Natural killer cell treated with Interleukin-12 subunit alpha and Interleukin-12 subunit beta and Interleukin-15 and Interleukin-18, amount 100 ng/mL, for 72 hours (primary cell): Measurements from ENCODE around the gene KRTAP6-2. TPM values are rescaled to one million over a fixed set of nuclear protein-coding genes. Genes with fewer than 3 reads are reported as not detected.

ENCODE experiments used
- ATAC-seq, 2 donors: fragments of 150-1000 bp; cut with Tn5 transposase in 1 of 2; sonication (Bioruptor Pico), chemical (Tn5 transposase) in 1 of 2; 2 replicates each; pipeline ENCODE4 v1.10.0; 2021
- DNase-seq: peaks from one replicate; pipeline ENCODE4 v3.0.0; 2022; ENCODE audit warnings: low spot score
- H3K27ac Mint-ChIP-seq, 2 donors: 1 replicate in 1 of 2; 2 replicates in 1 of 2; pipeline ENCODE4 v1.8.0; 2022; ENCODE audit warnings: mixed read lengths in 2 of 2, mild to moderate bottlenecking in 1 of 2, moderate library complexity in 1 of 2
- H3K27me3 Mint-ChIP-seq, 2 donors: 1 replicate in 1 of 2; 2 replicates in 1 of 2; pipeline ENCODE4 v1.8.0; 2022; ENCODE audit warnings: mixed read lengths in 2 of 2
- H3K36me3 Mint-ChIP-seq: one replicate; pipeline ENCODE4 v1.8.0; 2022; ENCODE audit warnings: mixed read lengths
- H3K4me1 Mint-ChIP-seq, 2 donors: 1 replicate in 1 of 2; 2 replicates in 1 of 2; pipeline ENCODE4 v1.8.0; 2022; ENCODE audit warnings: low read depth in 2 of 2, mixed read lengths in 2 of 2, mild to moderate bottlenecking in 1 of 2
- H3K4me3 Mint-ChIP-seq: one replicate; pipeline ENCODE4 v1.8.0; 2022; ENCODE audit warnings: mixed read lengths
- H3K9me3 Mint-ChIP-seq: 2 replicates; pipeline ENCODE4 v1.8.0; 2022; ENCODE audit warnings: mixed read lengths
- total RNA-seq, 2 donors: library from RNA; stranded (reverse); gene quantifications; one replicate each; pipeline ENCODE4 v1.2.3, GENCODE V29; 2022

The KRTAP6-2 gene
- total RNA-seq, result not detected

GRCh38 chr21:30598802-30599201 is at the start of gene KRTAP6-2:
Gene KRTAP6-2, minus strand, starts transcription at chr21:30598902. Its CDS starts 28 bp downstream, at chr21:30598874.
- Mint-ChIP-seq H3K27me3 (no peaks in the 10 kb centered on the region), H3K27ac (no peak within 1 kb of the TSS), H3K4me3 (no peak within 1 kb of the TSS), H3K9me3 (peaks cover 5% of the 10 kb centered on the region), H3K36me3 (peaks cover 7% of the 10 kb centered on the region), H3K4me1 (no peaks in the 10 kb centered on the region)
- ATAC-seq, result no peak
- no peak for DNase-seq

GRCh38 chr21:30646904-30647414 is 48.3 kb upstream of the KRTAP6-2 start:
- ATAC-seq (no peak), DNase-seq (no peak)
- H3K27me3 Mint-ChIP-seq, result no peaks in the 10 kb centered on the region
- no peak overlapping the region for H3K27ac Mint-ChIP-seq
- peaks cover 4% of the 10 kb centered on the region for H3K36me3 Mint-ChIP-seq
- H3K4me1 Mint-ChIP-seq, result no peaks in the 10 kb centered on the region
- peaks cover 19% of the 10 kb centered on the region for H3K9me3 Mint-ChIP-seq
- no peak overlapping the region for H3K4me3 Mint-ChIP-seq

- Mint-ChIP-seq H3K27me3 (no peaks in the 10 kb centered on the region), H3K36me3 (no peaks in the 10 kb centered on the region), H3K4me1 (no peaks in the 10 kb centered on the region), H3K9me3 (peaks cover 8% of the 10 kb centered on the region), H3K27ac (no peak within 1 kb of the TSS), H3K4me3 (no peak within 1 kb of the TSS)
- DNase-seq, result no peak
- ATAC-seq, result no peak
Measured at GRCh38 chr21:30642564-30642963, 43.9 kb upstream of the KRTAP6-2 start, which contains the start of gene KRTAP20-3. Gene KRTAP20-3, plus strand, starts transcription at chr21:30642864.

- DNase-seq, result no peak
- Mint-ChIP-seq H3K4me3 (no peak overlapping the region), H3K27me3 (no peaks in the 10 kb centered on the region), H3K9me3 (peaks cover 2% of the 10 kb centered on the region), H3K27ac (no peak overlapping the region), H3K4me1 (no peaks in the 10 kb centered on the region), H3K36me3 (no peaks in the 10 kb centered on the region)
- ATAC-seq, result no peak
Measured at GRCh38 chr21:30638686-30639085, 40.0 kb upstream of the KRTAP6-2 start.

- H3K4me3 Mint-ChIP-seq, result no peak within 1 kb of the TSS
Measured at GRCh38 chr21:30634906-30635305, 36.2 kb upstream of the KRTAP6-2 start, which contains the start of gene KRTAP20-2. Gene KRTAP20-2, plus strand, starts transcription at chr21:30635206. Its CDS starts 58 bp downstream, at chr21:30635264.

GRCh38 chr21:30629200-30629599 is 30.5 kb upstream of the KRTAP6-2 start:
- Mint-ChIP-seq H3K27ac (no peak overlapping the region), H3K9me3 (peaks cover 21% of the 10 kb centered on the region), H3K36me3 (no peaks in the 10 kb centered on the region), H3K4me3 (no peak overlapping the region), H3K27me3 (no peaks in the 10 kb centered on the region), H3K4me1 (no peaks in the 10 kb centered on the region)
- no peak for DNase-seq
- ATAC-seq, result no peak

More at GRCh38 chr21:30634906-30635305, 36.2 kb upstream of the KRTAP6-2 start, which contains the start of gene KRTAP20-2:
- Mint-ChIP-seq H3K27me3 (no peaks in the 10 kb centered on the region), H3K9me3 (peaks cover 4% of the 10 kb centered on the region), H3K36me3 (no peaks in the 10 kb centered on the region), H3K27ac (no peak within 1 kb of the TSS), H3K4me1 (no peaks in the 10 kb centered on the region)
- ATAC-seq (no peak), DNase-seq (no peak)

GRCh38 chr21:30628109-30628508 is 29.4 kb upstream of the KRTAP6-2 start:
- no peak overlapping the region for H3K27ac Mint-ChIP-seq
- no peaks in the 10 kb centered on the region for H3K4me1 Mint-ChIP-seq
- peaks cover 21% of the 10 kb centered on the region for H3K9me3 Mint-ChIP-seq
- no peak for ATAC-seq
- H3K27me3 Mint-ChIP-seq, result no peaks in the 10 kb centered on the region
- DNase-seq, result no peak
- H3K36me3 Mint-ChIP-seq, result no peaks in the 10 kb centered on the region
- no peak overlapping the region for H3K4me3 Mint-ChIP-seq

GRCh38 chr21:30625449-30626165 is 26.9 kb upstream of the KRTAP6-2 start:
- Mint-ChIP-seq H3K27me3 (no peaks in the 10 kb centered on the region), H3K4me3 (no peak overlapping the region), H3K27ac (no peak overlapping the region), H3K9me3 (peaks cover 17% of the 10 kb centered on the region), H3K36me3 (no peaks in the 10 kb centered on the region), H3K4me1 (no peaks in the 10 kb centered on the region)
- DNase-seq (no peak), ATAC-seq (no peak)

- DNase-seq, result no peak
- H3K36me3 Mint-ChIP-seq, result no peaks in the 10 kb centered on the region
- no peak overlapping the region for H3K4me3 Mint-ChIP-seq
- H3K27me3 Mint-ChIP-seq, result no peaks in the 10 kb centered on the region
- no peaks in the 10 kb centered on the region for H3K4me1 Mint-ChIP-seq
- H3K27ac Mint-ChIP-seq, result no peak overlapping the region
- H3K9me3 Mint-ChIP-seq, result peaks cover 14% of the 10 kb centered on the region
- ATAC-seq, result no peak
Measured at GRCh38 chr21:30623362-30623761, 24.7 kb upstream of the KRTAP6-2 start.

- Mint-ChIP-seq H3K9me3 (peaks cover 6% of the 10 kb centered on the region), H3K27me3 (no peaks in the 10 kb centered on the region), H3K36me3 (no peaks in the 10 kb centered on the region), H3K4me3 (no peak within 1 kb of the TSS), H3K27ac (no peak within 1 kb of the TSS), H3K4me1 (no peaks in the 10 kb centered on the region)
- no peak for ATAC-seq
- no peak for DNase-seq
Measured at GRCh38 chr21:30620522-30620921, 21.8 kb upstream of the KRTAP6-2 start, which contains the start of gene KRTAP20-4. Gene KRTAP20-4, plus strand, starts transcription at chr21:30620627.

- Mint-ChIP-seq H3K9me3 (peaks cover 6% of the 10 kb centered on the region), H3K27me3 (no peaks in the 10 kb centered on the region), H3K27ac (no peak overlapping the region), H3K36me3 (no peaks in the 10 kb centered on the region), H3K4me1 (no peaks in the 10 kb centered on the region), H3K4me3 (no peak overlapping the region)
- ATAC-seq (no peak), DNase-seq (no peak)
Measured at GRCh38 chr21:30620080-30620479, 21.4 kb upstream of the KRTAP6-2 start.

GRCh38 chr21:30616125-30616524 is 17.4 kb upstream of the KRTAP6-2 start, which contains the start of gene KRTAP20-1:
Gene KRTAP20-1, plus strand, starts transcription at chr21:30616425. Its CDS starts 30 bp downstream, at chr21:30616455.
- Mint-ChIP-seq H3K4me3 (no peak within 1 kb of the TSS), H3K27me3 (no peaks in the 10 kb centered on the region), H3K27ac (no peak within 1 kb of the TSS), H3K4me1 (no peaks in the 10 kb centered on the region), H3K9me3 (peaks cover 3% of the 10 kb centered on the region), H3K36me3 (no peaks in the 10 kb centered on the region)
- no peak for ATAC-seq
- no peak for DNase-seq

GRCh38 chr21:30615199-30615598 is 16.5 kb upstream of the KRTAP6-2 start:
- Mint-ChIP-seq H3K27ac (no peak overlapping the region), H3K27me3 (no peaks in the 10 kb centered on the region), H3K9me3 (peaks cover 6% of the 10 kb centered on the region), H3K4me3 (no peak overlapping the region), H3K4me1 (no peaks in the 10 kb centered on the region), H3K36me3 (no peaks in the 10 kb centered on the region)
- ATAC-seq (no peak), DNase-seq (no peak)

- no peaks in the 10 kb centered on the region for H3K4me1 Mint-ChIP-seq
- no peaks in the 10 kb centered on the region for H3K27me3 Mint-ChIP-seq
- DNase-seq (no peak), ATAC-seq (no peak)
- no peak within 1 kb of the TSS for H3K4me3 Mint-ChIP-seq
- H3K27ac Mint-ChIP-seq, result no peak within 1 kb of the TSS
- H3K9me3 Mint-ChIP-seq, result peaks cover 6% of the 10 kb centered on the region
- H3K36me3 Mint-ChIP-seq, result no peaks in the 10 kb centered on the region
Measured at GRCh38 chr21:30613836-30614235, 15.1 kb upstream of the KRTAP6-2 start, which contains the start of gene KRTAP6-1. Gene KRTAP6-1, minus strand, starts transcription at chr21:30613930. Its CDS starts 26 bp downstream, at chr21:30613904.
